ENCODE results near the gene MAGOHB.
"Not testable (repeated sequence)": the region's sequence is repeated elsewhere in the genome, so short reads cannot be mapped to it uniquely, and the experiment has no call there.

The MAGOHB gene

DNA sequence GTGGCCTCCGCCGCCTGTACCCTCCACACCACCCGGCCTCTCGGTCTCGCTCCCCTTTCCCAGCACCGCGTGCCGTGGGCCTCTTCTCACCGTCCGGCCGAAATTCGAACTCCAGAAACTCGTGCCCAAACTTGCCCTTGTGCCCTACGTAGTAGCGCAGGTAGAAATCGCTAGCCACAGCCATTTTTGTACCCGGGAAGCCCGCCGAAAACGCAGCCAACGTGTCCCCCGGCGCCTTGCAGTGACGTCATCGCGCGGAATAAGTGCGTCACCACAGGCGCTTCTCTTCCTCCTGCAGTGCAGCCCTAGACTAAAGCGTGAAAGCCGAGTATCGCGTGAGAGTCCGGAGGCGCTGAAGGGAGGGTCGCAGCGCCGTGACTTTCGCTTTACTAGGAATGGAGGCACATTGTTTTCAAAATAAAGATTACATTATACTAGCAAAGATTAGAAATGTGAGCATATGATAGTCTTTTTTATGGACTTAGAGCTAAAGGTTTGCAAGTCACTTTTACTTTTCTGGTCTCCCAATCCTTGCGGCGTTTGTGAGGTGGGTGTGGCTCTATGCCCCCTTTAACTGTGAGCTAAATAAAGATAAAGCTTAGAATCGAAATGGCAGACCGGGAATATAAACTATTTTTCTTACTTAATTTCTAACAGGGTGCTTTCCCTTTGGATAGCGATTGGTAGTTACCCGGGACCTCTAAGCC lies at the start of gene MAGOHB:
TSS of gene MAGOHB (minus strand) at position 261 of the 707 bp plus-strand sequence. CDS start at position 184, 77 bp downstream.
- peak; percentile 94 for DNase-seq (ENCODE audit: low read depth)

DNA sequence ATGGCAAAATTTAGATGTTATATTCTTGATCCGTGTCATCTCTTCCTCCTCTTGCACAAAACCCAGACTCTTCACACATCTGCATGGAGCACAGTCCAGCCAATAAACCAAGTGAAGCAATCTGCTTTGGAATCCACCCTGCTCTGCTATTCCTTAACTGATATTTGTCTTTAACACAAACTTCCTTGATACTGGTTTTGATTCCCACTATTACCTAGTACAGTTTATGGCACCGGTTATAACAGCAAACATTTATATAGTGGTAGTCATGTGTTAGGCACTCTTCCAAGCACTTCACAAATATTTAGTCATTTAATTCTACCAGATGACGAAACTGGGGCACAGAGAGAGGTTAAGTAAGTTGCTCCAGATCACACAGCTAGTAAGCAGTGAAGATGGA lies 47.9 kb upstream of the MAGOHB start:
- DNase-seq (ENCODE audit: low read depth) = no peak

DNA sequence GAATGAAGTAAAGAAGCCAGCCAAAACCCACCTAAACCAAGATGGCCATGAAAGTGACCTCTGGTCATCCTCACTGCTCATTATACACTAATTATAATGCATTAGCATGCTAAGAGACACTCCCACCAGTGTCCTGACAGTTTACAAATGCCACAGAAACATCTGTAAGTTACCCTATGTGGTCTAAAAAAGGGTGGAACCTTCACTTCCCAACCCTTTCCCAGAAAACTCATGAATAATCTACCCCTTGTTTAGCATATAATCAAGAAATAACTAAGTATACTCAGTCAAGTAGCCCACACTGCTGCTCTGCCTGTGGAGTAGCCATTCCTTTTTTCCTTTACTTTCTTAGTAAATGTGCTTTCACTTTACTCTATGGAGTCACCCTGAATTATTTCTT lies 40.6 kb upstream of the MAGOHB start:
- no peak for DNase-seq (ENCODE audit: low read depth)

DNA sequence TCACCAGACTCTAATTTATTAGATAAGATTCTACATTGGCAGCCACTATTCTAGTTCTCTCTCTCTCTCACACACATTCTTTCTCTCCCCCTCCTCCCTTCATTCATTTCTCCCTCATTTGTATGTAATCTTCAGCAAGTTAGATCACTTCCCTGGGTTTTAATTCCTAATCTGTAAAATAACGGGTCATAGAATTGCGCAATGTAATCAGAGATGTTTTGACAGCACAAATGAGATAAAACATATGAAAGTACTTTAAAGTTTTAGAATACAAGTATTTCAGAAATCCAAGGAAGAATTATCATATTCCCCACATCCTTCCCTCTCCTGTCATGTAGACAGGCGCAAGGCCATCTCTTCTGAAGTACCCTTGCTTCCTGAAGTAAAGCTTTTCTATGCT lies 38.8 kb upstream of the MAGOHB start:
- DNase-seq (ENCODE audit: low read depth) = no peak

DNA sequence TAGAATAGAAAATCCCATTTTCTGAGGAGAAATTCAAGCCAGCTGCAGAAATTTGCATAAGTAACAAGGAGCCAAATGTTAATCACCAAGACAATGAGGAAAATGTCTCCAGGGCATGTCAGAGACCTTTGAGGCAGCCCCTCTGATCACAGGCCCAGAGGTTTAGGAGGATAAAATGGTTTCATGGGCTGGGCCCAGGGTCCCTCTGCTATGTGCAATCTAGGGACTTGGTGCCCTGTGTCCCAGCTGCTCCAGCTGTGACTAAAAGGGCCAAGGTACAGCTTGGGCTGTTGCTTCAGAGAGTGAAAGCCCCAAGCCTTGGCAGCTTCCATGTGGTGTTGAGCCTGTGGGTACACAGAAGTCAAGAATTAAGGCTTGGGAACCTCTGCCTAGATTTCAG lies 33.2 kb upstream of the MAGOHB start:
- not testable (repeated sequence) for DNase-seq (ENCODE audit: low read depth)

DNA sequence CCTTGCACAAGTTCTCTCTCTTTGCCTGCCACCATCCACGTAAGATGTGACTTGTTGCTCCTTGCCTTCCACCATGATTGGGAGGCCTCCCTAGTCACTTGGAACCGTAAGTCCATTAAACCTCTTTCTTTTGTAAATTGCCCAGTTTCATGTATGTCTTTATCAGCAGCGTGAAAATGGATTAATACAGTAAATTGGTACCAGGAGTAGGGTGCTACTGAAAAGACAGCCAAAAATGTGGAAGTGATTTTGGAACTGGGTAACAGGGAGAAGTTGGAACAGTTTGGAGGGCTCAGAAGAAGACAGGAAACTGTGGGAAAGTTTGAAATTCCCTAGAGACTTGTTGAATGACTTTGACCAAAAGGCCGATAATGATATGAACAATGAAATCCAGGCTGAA lies 32.5 kb upstream of the MAGOHB start:
- DNase-seq (ENCODE audit: low read depth) = no peak

DNA sequence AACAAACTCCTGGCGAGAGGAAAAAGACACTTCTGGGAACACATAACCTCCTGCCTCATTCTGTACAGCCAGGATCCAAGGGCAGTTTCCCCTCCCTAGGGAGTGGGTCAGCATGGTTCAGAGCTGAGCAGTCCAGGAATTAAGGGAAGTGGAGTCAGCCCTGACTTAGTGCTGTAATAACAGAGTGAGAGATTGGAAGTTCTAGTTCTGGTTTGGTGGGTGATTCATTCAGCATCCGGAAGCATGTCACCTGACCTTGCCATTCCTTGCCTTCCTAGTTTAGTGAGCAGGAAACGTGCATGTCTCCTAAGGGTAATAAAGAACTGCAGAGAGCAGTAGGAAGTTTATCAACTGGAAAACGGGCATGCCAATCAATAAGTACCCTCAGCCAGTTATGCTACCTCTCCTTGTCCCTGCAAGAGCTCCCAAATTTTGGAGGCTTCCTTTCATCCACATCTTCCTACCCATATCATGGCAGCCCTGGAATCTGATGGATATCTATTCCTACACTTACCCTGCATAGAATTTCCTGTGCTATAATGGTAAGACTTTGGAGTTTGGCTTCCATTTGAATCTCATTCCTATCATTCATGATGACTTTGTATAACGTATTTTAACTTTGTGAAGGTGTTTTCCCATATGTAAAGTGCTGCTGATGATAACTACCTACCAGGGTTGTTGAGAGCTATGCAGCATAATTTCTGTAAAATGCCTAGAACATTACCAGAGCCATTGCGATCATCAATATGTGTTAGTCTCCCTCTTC lies 28.5 kb upstream of the MAGOHB start:
- DNase-seq (ENCODE audit: low read depth) = no peak

DNA sequence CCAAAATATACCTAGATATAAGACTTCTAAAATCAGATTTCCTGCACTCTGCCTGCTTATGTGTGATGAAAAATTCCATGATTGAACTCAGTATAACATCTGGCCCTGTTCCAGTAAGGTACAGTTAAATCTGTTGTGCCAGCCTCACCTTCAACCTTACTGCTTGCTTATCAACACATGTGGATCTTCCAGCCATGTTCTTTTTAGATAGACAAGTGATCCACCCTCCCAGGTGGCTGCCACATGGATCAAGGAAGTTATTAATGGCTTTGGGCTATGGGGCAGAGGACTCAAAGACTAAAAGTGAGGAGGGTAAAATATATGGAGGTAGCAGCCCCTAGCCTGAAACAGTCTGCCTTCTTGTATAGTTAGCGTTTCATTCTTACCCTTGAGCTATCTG lies 25.3 kb upstream of the MAGOHB start:
- no peak for DNase-seq (ENCODE audit: low read depth)

DNA sequence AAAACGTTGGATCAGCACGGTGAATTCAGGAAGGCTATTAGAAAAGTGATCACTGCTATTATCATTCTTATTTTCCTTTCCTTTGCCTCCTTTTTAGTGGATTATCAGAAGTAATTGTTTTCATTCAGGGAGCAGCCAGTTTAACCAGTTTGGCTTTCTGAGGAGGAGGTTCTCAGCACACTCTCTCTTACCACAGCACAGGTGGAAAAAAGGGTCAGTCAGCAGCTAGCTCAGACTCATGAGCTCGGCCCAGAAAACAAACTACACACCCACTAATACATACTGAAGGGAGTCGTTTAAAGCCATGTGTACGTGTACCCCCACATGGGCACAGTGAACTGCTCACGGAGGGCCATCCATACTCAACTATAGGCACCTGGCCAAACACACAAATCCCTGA lies 23.2 kb upstream of the MAGOHB start:
- no peak for DNase-seq (ENCODE audit: low read depth)

DNA sequence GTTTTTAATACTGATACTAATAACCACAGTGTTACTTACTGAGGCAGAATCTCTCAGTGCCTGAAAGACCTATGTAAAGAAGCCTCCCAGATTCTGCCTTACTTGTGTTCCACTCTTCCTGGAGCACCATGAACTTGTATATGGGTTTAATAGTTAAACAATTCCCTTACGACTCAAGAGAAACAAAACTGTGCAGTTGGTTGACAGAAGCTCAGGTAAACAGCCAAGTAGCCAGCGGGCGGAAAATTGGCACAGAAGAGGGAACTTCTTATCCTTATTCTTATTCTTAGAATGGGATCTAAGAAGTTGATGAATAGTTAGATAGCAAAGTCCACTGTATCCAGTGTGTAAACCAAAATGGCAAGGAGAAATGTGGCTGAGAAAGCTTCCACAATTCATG lies 22.7 kb upstream of the MAGOHB start:
- DNase-seq (ENCODE audit: low read depth) = no peak

DNA sequence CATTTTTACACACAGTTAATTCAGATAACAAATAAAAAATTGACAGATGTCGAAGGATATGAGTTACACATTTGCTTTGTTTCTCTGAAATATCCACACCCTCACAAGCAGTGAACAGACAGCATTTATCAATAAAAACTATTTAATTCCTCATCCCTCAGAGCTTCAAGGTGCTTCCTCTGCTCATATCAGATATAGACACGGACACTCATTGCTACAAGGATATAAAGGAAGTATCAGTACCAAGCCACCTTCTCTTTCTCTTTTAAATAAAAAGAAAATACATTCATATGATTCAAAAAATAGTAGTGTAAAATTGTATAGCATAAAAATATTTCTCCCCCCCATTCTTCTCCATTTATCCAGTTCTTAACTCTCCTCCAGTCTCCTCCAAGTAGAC lies 21.9 kb upstream of the MAGOHB start:
- no peak for DNase-seq (ENCODE audit: low read depth)

DNA sequence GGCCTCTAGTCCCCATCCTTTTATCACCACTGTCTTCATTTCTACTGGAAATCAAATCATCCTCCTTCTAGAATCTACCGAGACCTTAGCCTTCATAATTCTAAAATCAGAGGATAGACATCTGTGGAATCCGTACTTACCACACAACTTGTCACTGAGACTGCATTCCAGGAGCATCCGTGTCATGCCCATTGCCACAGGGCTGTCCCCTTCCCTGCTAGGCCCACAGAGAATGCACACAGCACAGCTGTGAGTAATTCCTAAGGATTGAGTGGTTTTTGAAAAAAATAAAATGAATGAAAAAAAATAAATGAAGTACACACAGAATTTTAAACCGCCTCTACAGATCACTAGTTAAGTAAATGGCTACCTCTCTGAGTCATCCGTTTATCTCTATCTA lies 21.0 kb upstream of the MAGOHB start:
- DNase-seq (ENCODE audit: low read depth) = peak; percentile 85

DNA sequence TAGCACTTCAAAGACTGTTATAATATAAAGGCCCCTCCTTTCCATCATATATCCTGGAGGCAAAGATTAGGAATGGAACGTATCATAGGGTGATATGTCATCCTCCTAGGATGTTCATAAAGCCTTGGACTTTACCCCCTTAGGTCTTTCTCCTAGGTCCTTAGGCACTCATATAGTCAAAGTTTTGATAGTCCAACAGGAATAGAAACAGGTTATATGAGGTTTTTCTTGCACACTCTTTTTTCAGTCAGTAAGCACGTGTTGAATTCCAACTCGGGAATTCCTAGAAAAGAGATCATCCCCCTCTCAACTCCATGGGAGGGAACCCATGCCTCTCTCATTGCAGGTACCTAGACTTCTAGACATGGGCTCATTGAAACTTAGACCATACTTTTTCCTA lies 20.1 kb upstream of the MAGOHB start:
- no peak for DNase-seq (ENCODE audit: low read depth)

DNA sequence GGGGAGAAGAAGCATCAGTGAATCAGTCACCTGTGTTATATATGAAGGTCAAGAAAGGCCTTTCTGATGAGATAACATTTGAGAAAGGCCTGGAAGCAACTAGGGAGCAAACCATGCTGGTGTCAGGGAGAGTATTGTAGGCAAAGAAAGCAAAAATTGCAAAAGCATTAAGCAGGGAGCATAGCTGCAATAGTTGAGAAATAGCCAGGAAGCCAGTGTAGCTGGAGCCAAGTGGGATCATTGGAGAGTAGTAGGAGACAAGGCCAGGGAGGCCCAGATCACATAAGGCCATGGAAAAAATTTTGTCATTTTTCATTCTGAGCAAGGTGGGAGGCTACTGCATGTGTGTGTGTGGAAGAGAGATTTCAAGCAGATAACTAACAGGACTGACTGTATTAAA lies 18.8 kb upstream of the MAGOHB start:
- no peak for DNase-seq (ENCODE audit: low read depth)

DNA sequence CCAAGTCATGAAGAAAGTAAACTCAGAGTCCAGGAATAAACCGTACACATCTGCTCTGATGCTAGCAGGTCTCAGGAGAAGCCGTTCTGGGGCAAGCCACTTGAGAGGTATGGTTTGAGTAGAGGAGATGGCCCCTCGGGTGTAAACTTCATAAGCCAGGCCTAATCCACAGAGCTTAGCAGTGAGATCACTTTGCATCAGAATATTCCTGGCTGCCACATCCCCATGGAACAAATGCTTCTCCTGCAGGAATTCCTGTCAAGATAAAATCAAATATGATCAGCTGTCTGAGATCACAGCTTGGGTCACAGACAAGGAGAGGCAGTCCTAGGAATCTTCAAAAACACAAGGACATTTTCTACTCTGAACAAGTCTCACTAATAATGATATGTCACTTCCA lies 11.2 kb upstream of the MAGOHB start:
- DNase-seq (ENCODE audit: low read depth) = no peak

DNA sequence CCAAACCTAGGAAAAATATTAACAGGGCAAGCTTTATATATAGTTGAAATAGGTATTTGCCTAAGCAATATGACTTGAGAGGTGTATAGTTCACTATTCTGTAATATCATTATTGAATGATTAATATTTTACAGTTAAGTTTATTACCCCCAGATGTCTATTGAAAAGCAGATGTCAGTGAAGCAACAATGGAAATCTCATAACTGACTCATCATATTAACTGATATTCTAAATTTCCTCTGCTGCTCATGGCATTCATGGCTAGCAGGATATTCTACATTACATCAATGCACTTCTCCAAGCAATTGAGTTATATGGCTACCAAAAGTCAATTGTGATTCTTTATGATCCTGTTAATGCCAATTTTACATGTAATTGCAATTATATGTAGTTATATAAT lies 9.7 kb upstream of the MAGOHB start:
- no peak for DNase-seq (ENCODE audit: low read depth)

DNA sequence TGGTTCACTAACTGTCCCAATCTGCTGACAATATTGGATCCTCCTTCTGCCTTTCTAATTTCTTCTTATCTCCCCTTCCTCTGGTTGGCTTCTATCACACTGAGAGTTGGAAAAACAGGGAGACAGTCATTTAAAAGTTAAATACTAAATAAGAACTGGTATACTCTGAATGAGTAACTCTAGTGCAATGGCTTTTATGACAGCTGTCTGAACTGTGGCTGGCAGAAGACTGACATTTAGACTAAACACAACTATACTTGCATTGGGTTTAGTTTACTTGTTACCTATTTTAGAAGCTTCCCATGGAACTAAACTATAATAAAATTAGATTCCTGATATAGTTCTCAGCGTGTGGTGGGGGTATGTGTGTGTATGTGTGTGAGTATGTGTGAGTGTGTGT lies 7.9 kb upstream of the MAGOHB start:
- no peak for DNase-seq (ENCODE audit: low read depth)

DNA sequence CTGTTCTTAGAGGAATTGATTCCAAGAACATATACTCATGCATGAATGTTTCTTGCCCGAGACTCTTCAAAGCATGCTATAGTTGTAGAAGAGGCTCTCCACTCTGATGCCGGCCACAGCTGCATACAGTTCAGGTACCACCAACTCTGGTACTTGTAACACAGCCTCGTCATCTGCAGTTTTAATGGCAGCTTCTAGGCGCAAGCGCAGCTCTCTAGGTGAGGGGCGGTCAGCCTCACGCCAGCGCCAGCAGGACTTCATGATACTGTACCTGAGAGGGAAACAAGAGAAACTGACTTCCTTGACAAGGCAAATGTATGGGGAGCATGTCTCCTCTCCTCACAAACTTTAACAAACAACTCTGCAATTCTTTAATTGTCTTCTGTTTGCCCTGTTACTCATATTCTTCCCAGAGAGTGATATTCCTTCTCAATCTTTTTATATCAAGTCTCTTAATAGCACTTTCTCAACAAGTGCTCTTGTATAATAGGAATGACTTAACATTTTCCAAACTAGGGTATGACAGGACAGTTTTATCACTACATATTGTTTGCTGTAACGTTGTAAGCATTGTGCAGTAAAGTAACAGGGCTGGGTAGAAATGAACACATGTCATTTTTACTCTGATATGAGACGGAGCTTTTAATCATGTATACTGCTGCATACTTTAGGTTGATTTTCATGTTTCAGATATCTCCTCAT lies 6.8 kb upstream of the MAGOHB start:
- DNase-seq (ENCODE audit: low read depth) = no peak

DNA sequence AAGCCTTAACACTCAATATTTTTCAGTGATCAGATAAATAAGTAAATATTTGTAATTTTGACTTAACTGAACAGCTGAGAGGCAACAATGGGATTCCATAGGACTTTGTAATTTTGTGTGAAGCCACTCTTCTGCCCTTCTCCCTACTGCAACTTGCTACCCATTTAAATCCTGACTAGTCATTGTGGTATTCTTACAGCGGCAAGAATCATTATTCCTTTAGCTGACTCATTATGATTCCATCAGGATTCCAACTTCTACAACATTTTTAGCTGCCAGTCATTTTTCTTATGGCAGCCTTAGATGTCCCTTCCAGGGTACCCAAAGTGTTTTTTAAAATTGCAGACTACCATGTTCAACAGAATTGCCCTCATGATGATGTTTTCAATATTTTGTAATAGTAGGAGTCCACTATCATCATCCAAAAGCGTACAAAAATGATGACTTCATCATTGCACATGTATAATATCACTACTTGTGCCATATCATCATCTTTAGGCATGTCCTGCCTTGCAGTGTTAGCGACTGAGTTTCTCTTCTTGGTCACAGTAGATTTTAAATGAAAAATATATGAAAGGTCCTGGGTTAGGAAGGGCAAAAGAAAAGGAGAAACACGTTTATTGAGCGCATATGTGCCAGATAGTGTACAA lies 5.1 kb upstream of the MAGOHB start:
- DNase-seq (ENCODE audit: low read depth) = peak; percentile 73

DNA sequence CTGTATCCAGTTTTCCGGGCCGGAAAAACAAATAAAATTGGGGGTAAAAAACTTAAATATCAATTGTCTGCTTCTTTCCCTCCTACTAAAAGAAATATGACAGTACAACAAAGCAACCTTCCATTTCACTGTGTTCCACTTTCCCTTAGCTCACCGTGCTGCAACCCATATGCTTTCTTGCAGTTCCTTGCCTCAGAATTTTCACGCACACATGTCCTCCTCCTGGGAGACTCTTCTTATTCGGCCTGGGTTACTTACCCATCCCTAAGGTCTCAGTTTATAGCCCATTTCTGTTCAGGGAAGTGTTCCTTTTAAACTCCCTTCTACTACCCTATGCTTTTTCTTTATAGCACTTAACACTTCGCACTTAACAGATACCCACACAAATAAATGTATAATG lies 4.5 kb upstream of the MAGOHB start:
- no peak for DNase-seq (ENCODE audit: low read depth)

DNA sequence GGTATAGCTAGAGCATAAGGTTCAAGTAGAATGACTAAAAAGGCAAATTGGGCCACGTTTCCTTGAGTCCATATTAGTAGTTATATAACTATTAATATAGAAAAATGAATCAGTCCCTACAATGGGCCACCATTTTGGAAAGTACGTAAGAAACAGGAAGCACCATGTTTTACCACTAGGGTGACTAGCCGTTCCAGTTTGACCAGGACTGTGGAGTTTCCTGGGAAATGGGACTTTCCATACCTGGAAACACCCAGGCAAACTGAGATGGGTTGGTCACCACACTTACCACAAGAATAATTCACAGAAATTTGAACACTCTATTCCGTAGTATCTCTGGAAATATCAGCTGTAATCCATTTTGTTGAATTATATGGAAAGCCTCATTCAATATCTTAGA lies 2.1 kb upstream of the MAGOHB start:
- no peak for DNase-seq (ENCODE audit: low read depth)

DNA sequence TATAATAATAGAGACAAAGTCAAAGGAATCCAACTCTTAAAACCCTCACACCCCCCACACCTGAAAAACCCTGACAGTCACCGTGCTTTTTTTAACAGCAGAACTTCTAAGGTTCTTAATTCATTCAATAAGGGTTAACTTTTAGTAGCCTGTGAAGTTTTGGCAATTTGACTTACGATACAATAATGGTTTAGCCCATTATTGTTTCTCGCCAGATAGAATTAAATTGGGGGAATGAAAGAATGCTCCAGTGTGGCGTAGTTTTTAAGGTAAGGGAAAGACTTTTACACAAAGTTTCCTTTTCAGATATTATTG lies 604 bp upstream of the MAGOHB start:
- DNase-seq (ENCODE audit: low read depth) = no peak

DNA sequence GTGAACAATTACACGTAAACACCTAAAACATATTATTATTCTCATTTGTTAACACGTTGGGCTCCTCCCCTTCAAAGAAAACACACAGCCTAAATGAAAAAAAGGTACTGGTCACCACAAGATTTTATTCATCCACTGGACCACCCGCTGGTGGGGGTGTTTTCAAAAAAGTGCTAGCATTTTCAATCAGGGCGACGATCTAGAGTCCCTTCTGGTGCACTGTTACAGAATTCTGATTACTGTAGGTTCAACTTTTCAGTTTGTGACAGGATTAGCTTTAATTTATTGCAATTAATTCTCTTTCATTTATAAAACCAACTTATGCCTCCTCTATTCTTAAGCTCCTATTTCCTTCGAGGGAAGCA lies 443 bp downstream of the MAGOHB start:
- DNase-seq (ENCODE audit: low read depth) = no peak
